IMR-90 (cell line): Measurements from ENCODE around the gene ZNF385C. TPM values are rescaled to one million over a fixed set of nuclear protein-coding genes. Genes with fewer than 3 reads are reported as not detected.
A peak's percentile ranks its signal among the peaks of the same experiment; 100 is the strongest.

Source experiments
- ATAC-seq: fragments of 200-7000 bp; cut with Tn5 transposase; 2 replicates; pipeline ENCODE4 v1.9.1; 2020; ENCODE audit warnings: low read depth, mild to moderate bottlenecking, moderate library complexity
- BruUV-seq: library from RNA; stranded (reverse); fragments of 400-500 nt; replicated peaks from 2 replicates; lab custom pipeline; 2021; lab: Mats Ljungman, UMichigan
- CTCF ChIA-PET: fragments of 300-600 bp; formaldehyde crosslinking; extraction: SDS; loops from one replicate; lab custom pipeline; 2021; ENCODE audit warnings: antibody characterized with exemption; lab: Yijun Ruan, JAX
- POLR2A ChIA-PET: fragments of 300-600 bp; sonication (Branson Sonifier 250); formaldehyde crosslinking; loops from one replicate; lab custom pipeline; 2022; ENCODE audit warnings: antibody characterized with exemption; ENCODE audit not compliant: unreplicated experiment; lab: Charles Lee
- DNase-seq: peaks from one replicate; pipeline ENCODE4 v3.0.0; 2013
- H2AFZ ChIP-seq: replicated peaks from 2 replicates; pipeline ENCODE3; 2013; ENCODE audit warnings: low read length, mild to moderate bottlenecking; ENCODE audit not compliant: poor library complexity
- H2AK5ac ChIP-seq: 2 replicates; pipeline ENCODE4 v1.6.1; 2013; ENCODE audit warnings: low read depth, low read length, inconsistent platforms
- H2AK9ac ChIP-seq: replicated peaks from 2 replicates; pipeline ENCODE3; 2013; ENCODE audit warnings: mild to moderate bottlenecking, low read depth, low read length, moderate library complexity; ENCODE audit not compliant: poor library complexity
- H2BK120ac ChIP-seq: 2 replicates; pipeline ENCODE4 v1.6.1; 2013; ENCODE audit warnings: low read depth, low read length, inconsistent platforms
- H2BK15ac ChIP-seq: 3 replicates; pipeline ENCODE4 v1.6.1; 2013; ENCODE audit warnings: low read depth, low read length, inconsistent platforms
- H2BK20ac ChIP-seq: 2 replicates; pipeline ENCODE4 v1.6.1; 2013; ENCODE audit warnings: low read depth, mild to moderate bottlenecking, inconsistent platforms, low read length, moderate library complexity
- H2BK5ac ChIP-seq: 2 replicates; pipeline ENCODE4 v1.6.1; 2013; ENCODE audit warnings: mild to moderate bottlenecking, low read depth, low read length, inconsistent platforms; ENCODE audit not compliant: poor library complexity, severe bottlenecking
- H3K14ac ChIP-seq: replicated peaks from 2 replicates; pipeline ENCODE4 v1.6.1; 2013; ENCODE audit warnings: low read depth, low read length, inconsistent platforms
- H3K18ac ChIP-seq: 2 replicates; pipeline ENCODE4 v1.6.1; 2013; ENCODE audit warnings: low read depth, low read length, control low read depth
- H3K23ac ChIP-seq: 2 replicates; pipeline ENCODE4 v1.6.1; 2013; ENCODE audit warnings: low read depth, low read length, inconsistent platforms
- H3K27ac ChIP-seq: 2 replicates; pipeline ENCODE4 v1.5.1; 2013; ENCODE audit warnings: mild to moderate bottlenecking, control low read depth, low read length; ENCODE audit not compliant: insufficient read depth
- H3K27me3 ChIP-seq: 2 replicates; pipeline ENCODE4 v1.6.1; 2013; ENCODE audit warnings: low read length; ENCODE audit not compliant: control insufficient read depth, insufficient read depth
- H3K36me3 ChIP-seq: 2 replicates; pipeline ENCODE4 v1.6.1; 2013; ENCODE audit warnings: low read length, mixed read lengths; ENCODE audit not compliant: control insufficient read depth, insufficient read depth
- H3K4ac ChIP-seq: 2 replicates; pipeline ENCODE4 v1.6.1; 2013; ENCODE audit warnings: low read depth, low read length, inconsistent platforms
- H3K4me1 ChIP-seq: 2 replicates; pipeline ENCODE4 v1.6.1; 2013; ENCODE audit warnings: low read length, mixed read lengths; ENCODE audit not compliant: control insufficient read depth, insufficient read depth
- H3K4me2 ChIP-seq: 2 replicates; pipeline ENCODE4 v1.6.1; 2013; ENCODE audit warnings: low read depth, mild to moderate bottlenecking, control low read depth, low read length, moderate library complexity
- H3K4me3 ChIP-seq: 2 replicates; pipeline ENCODE4 v1.5.1; 2013; ENCODE audit warnings: low read depth, mild to moderate bottlenecking, control low read depth, low read length, moderate library complexity; ENCODE audit not compliant: insufficient read depth
- H3K56ac ChIP-seq: 2 replicates; pipeline ENCODE4 v1.6.1; 2013; ENCODE audit warnings: low read length, inconsistent platforms; ENCODE audit not compliant: insufficient read depth; ENCODE audit errors: extremely low read depth
- H3K79me1 ChIP-seq, 2 experiments: 2 replicates each; pipeline ENCODE4 v1.6.1; 2013; ENCODE audit warnings: low read length in 2 of 2, inconsistent platforms in 1 of 2, low read depth in 1 of 2
- H3K9ac ChIP-seq: 2 replicates; pipeline ENCODE4 v1.6.1; 2013; ENCODE audit warnings: low read depth, low read length, control low read depth
- H3K9me1 ChIP-seq: 2 replicates; pipeline ENCODE4 v1.6.1; 2013; ENCODE audit warnings: low read length, inconsistent platforms; ENCODE audit not compliant: insufficient read depth
- H3K9me3 ChIP-seq: 2 replicates; pipeline ENCODE4 v1.6.1; 2013; ENCODE audit warnings: low read length; ENCODE audit not compliant: control insufficient read depth, insufficient read depth
- H4K20me1 ChIP-seq: 2 replicates; pipeline ENCODE4 v1.6.1; 2013; ENCODE audit warnings: low read length, inconsistent platforms; ENCODE audit not compliant: insufficient read depth
- H4K5ac ChIP-seq: 2 replicates; pipeline ENCODE4 v1.6.1; 2013; ENCODE audit warnings: mild to moderate bottlenecking, low read depth, low read length, control low read depth
- H4K8ac ChIP-seq, 2 experiments: 2 replicates each; pipeline ENCODE4 v1.6.1; 2013; ENCODE audit warnings: low read depth in 2 of 2, low read length in 2 of 2, control low read depth in 1 of 2, inconsistent platforms in 1 of 2
- H4K91ac ChIP-seq: 2 replicates; pipeline ENCODE4 v1.6.1; 2013; ENCODE audit warnings: low read depth, low read length, inconsistent platforms; ENCODE audit not compliant: insufficient read depth
- BHLHE40 ChIP-seq: fragments of 150-350 bp; IDR thresholded peaks from 2 replicates; pipeline ENCODE4 v1.6.1; 2016; ENCODE audit warnings: mild to moderate bottlenecking, low read depth, low read length
- CHD1 ChIP-seq: IDR thresholded peaks from 2 replicates; pipeline ENCODE4 v1.6.1; 2012; ENCODE audit warnings: low read depth, low read length, improper control_type of control experiment
- ELK1 ChIP-seq: fragments of 150-350 bp; IDR thresholded peaks from 2 replicates; pipeline ENCODE4 v1.6.1; 2016; ENCODE audit warnings: low read depth, mild to moderate bottlenecking, low read length, moderate library complexity, borderline replicate concordance
- FOS ChIP-seq: fragments of 150-350 bp; IDR thresholded peaks from 2 replicates; pipeline ENCODE4 v1.6.1; 2016; ENCODE audit warnings: low read depth, low read length
- MAFK ChIP-seq: IDR thresholded peaks from 2 replicates; pipeline ENCODE4 v1.6.1; 2012; ENCODE audit warnings: low read depth, low read length, improper control_type of control experiment
- MAZ ChIP-seq: IDR thresholded peaks from 2 replicates; pipeline ENCODE4 v1.6.1; 2012; ENCODE audit warnings: low read depth, mild to moderate bottlenecking, low read length, improper control_type of control experiment, moderate library complexity, borderline replicate concordance
- MXI1 ChIP-seq: IDR thresholded peaks from 2 replicates; pipeline ENCODE4 v1.6.1; 2012; ENCODE audit warnings: low read depth, mild to moderate bottlenecking, low read length, moderate library complexity, borderline replicate concordance
- NFE2L2 ChIP-seq: fragments of 150-350 bp; IDR thresholded peaks from 2 replicates; pipeline ENCODE4 v1.6.1; 2016; ENCODE audit warnings: low read depth, mild to moderate bottlenecking, low read length
- POLR2A ChIP-seq: IDR thresholded peaks from 2 replicates; pipeline ENCODE4 v1.6.1; 2012; ENCODE audit warnings: mild to moderate bottlenecking, low read depth, low read length
- RCOR1 ChIP-seq: IDR thresholded peaks from 2 replicates; pipeline ENCODE4 v1.6.1; 2012; ENCODE audit warnings: mild to moderate bottlenecking, low read length, improper control_type of control experiment; ENCODE audit not compliant: insufficient replicate concordance
- SMC3 ChIP-seq: fragments of 150-350 bp; IDR thresholded peaks from 2 replicates; pipeline ENCODE4 v1.6.1; 2016; ENCODE audit warnings: low read depth, mild to moderate bottlenecking, antibody characterized with exemption, low read length, moderate library complexity
- USF2 ChIP-seq: fragments of 150-350 bp; IDR thresholded peaks from 2 replicates; pipeline ENCODE4 v1.6.1; 2017; ENCODE audit warnings: mild to moderate bottlenecking, antibody characterized with exemption, low read length, low read depth
- WGBS, 2 experiments: methylation state at CpG; one replicate each; pipeline versions ENCODE4 v1.1.5 to v1.1.7; 2013; ENCODE audit warnings: missing lambda C conversion rate in 2 of 2; ENCODE audit not compliant: insufficient read length in 1 of 2; ENCODE audit errors: extremely low coverage in 2 of 2; 5-methylcytosine and 5-hydroxymethylcytosine counted together
- dilution Hi-C: fragments of 300-500 bp; cut with HindIII; formaldehyde crosslinking; loops from one replicate; pipeline ENCODE4 v1.14.3; 2018; ENCODE audit warnings: low sequenced_read_pairs; ENCODE audit not compliant: unreplicated experiment
- in situ Hi-C: fragments of 300-500 bp; cut with MboI; formaldehyde crosslinking; loops from 3 replicates; pipeline ENCODE4 v1.14.3; 2019; ENCODE audit warnings: low sequenced_read_pairs, inconsistent platforms, mixed read lengths
- intact Hi-C: fragments of 100-400 bp; cut with micrococcal nuclease; formaldehyde crosslinking; loops from 2 replicates; pipeline ENCODE4 v1.10.0; 2022
- polyA plus RNA-seq, 3 experiments: library from polyadenylated mRNA; depleted of rRNA; stranded (reverse); fragments of >200 nt; gene quantifications; 2 replicates each; pipeline ENCODE4 v1.2.3, GENCODE V29; 2012; ENCODE audit warnings: low replicate concordance in 1 of 3
- total RNA-seq: library from RNA; depleted of rRNA; stranded (reverse); fragments of >200 nt; gene quantifications from 2 replicates; pipeline ENCODE4 v1.2.3, GENCODE V29; 2012

ZNF385C gene
- total and polyA plus RNA-seq, 2 of the 4 experiments (the other 2 are of a cell fraction): not detected

- ATAC-seq: no peak
- H4K91ac ChIP-seq: no peak overlapping the region
- intact Hi-C loops (no loop called here), in situ Hi-C loops (no loop called here), dilution Hi-C loops (no loop called here)
- H2AFZ ChIP-seq: no peak overlapping the region
- no peaks in the 10 kb centered on the region for H4K20me1 ChIP-seq
- H2BK15ac ChIP-seq: no peak overlapping the region
- H3K4me3 ChIP-seq: no peak overlapping the region
- no TSS peak for BruUV-seq
- H3K27ac ChIP-seq: no peak overlapping the region
- no peak overlapping the region for H3K9ac ChIP-seq
- H2AK9ac ChIP-seq: peak overlapping the region; percentile 90
- H2BK5ac ChIP-seq: no peak overlapping the region
- H3K9me1 ChIP-seq: peaks cover 3% of the 10 kb centered on the region; the same call in 1 of the 2 replicates
- H2BK20ac ChIP-seq: no peak overlapping the region
- H3K4ac ChIP-seq: no peak overlapping the region
- H3K4me2 ChIP-seq: no peak overlapping the region
- peaks cover 54% of the 10 kb centered on the region for H3K27me3 ChIP-seq
- no peak overlapping the region for H3K23ac ChIP-seq
- no CpG with 5 or more reads among the region's 4 CpGs for WGBS, 2 experiments
- ChIA-PET CTCF (no interaction called here), POLR2A (no interaction called here)
- H3K56ac ChIP-seq: no peak overlapping the region
- no peaks in the 10 kb centered on the region for H3K9me3 ChIP-seq
- no peak overlapping the region for H3K18ac ChIP-seq
- TF ChIP-seq NFE2L2: no peak
- no peak for TF ChIP-seq ELK1
- no peak for TF ChIP-seq CHD1
- TF ChIP-seq RCOR1: no peak
- no peak for TF ChIP-seq SMC3
- no peak for TF ChIP-seq MAZ
- TF ChIP-seq USF2: no peak
- no peak for TF ChIP-seq MXI1
- no peak for TF ChIP-seq POLR2A
- no peak for TF ChIP-seq FOS
- no peak for TF ChIP-seq BHLHE40
- TF ChIP-seq MAFK: no peak
- H3K4me1 ChIP-seq: no peaks in the 10 kb centered on the region
- H4K5ac ChIP-seq: no peak overlapping the region
- no peak overlapping the region for H2BK120ac ChIP-seq
- no peak overlapping the region for H3K14ac ChIP-seq
- no peak overlapping the region for H2AK5ac ChIP-seq
- no peak for DNase-seq
- no peaks in the 10 kb centered on the region for H3K36me3 ChIP-seq
- H3K79me1 ChIP-seq: no peaks in the 10 kb centered on the region
- no peak overlapping the region for H4K8ac ChIP-seq
Observed at GRCh38 chr17:42059815-42060214, 38.5 kb downstream of the ZNF385C start.
